ENCODE results near the gene SUSD1. TPM values are rescaled to one million over a fixed set of nuclear protein-coding genes. Genes with fewer than 3 reads are reported as not detected.

The SUSD1 gene
- total and polyA plus RNA-seq, 9 donors = 1.1 to 21.0 (median 3.4) TPM

- intact Hi-C loops (cut with DNase I) = no loop called here
- Histone ChIP-seq H3K4me1 (ENCODE audit: insufficient read depth) (peaks cover 6% of the 10 kb centered on the region), H3K27me3 (no peaks in the 10 kb centered on the region), H3K9me3 (no peaks in the 10 kb centered on the region), H3K27ac (no peak overlapping the region), H3K4me3 (no peak overlapping the region), H3K36me3 (no peaks in the 10 kb centered on the region)
- TF ChIP-seq EP300 (IDR thresholded peaks at IDR 0.05) (no peak), CTCF (IDR thresholded peaks at IDR 0.05) (no peak), POLR2A (IDR thresholded peaks at IDR 0.05) (no peak)
- DNase-seq = no peak
- WGBS, 3 donors = 74 to 77% (median 76%) methylated on average over 4 of the region's 4 CpGs
These were observed 16.3 kb downstream of the SUSD1 start for GRCh38 chr9:112158656-112159367.

- Histone ChIP-seq H3K4me1 (ENCODE audit: insufficient read depth) (peaks cover 6% of the 10 kb centered on the region), H3K36me3 (no peaks in the 10 kb centered on the region), H3K9me3 (no peaks in the 10 kb centered on the region), H3K4me3 (no peak overlapping the region), H3K27me3 (no peaks in the 10 kb centered on the region), H3K27ac (no peak overlapping the region)
- intact Hi-C loops (cut with DNase I) = no loop called here
- WGBS, 3 donors = 91 to 97% (median 96%) methylated on average over 5 of the region's 5 CpGs
- DNase-seq = no peak
- TF ChIP-seq EP300 (IDR thresholded peaks at IDR 0.05) (no peak), CTCF (IDR thresholded peaks at IDR 0.05) (no peak), POLR2A (IDR thresholded peaks at IDR 0.05) (no peak)
These were observed 17.1 kb downstream of the SUSD1 start for GRCh38 chr9:112157961-112158360.

DNA sequence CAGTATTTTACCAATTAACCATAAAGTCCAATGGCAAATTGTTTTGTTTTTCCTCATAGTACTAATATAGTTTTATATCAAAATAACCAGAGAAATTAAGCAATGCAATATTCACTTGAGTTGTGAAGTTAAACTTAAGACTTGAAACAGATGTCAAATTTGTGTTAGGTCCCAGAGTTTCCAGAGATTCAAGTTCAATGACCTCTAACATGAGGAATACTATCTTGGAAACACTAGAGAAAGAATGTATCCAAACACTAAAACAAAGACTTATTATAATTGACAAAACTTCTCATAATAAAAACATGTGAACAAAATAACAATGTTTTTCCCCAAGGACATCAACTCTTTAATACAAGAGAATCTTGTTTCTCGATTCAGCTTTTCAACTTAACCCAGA lies 18.0 kb downstream of the SUSD1 start:
- intact Hi-C loops (cut with DNase I) = no loop called here
- Histone ChIP-seq H3K27ac (no peak overlapping the region), H3K4me1 (ENCODE audit: insufficient read depth) (peaks cover 6% of the 10 kb centered on the region), H3K27me3 (no peaks in the 10 kb centered on the region), H3K36me3 (no peaks in the 10 kb centered on the region), H3K4me3 (no peak overlapping the region), H3K9me3 (no peaks in the 10 kb centered on the region)
- TF ChIP-seq POLR2A (IDR thresholded peaks at IDR 0.05) = no peak
- TF ChIP-seq EP300 (IDR thresholded peaks at IDR 0.05) = no peak
- no peak for TF ChIP-seq CTCF (IDR thresholded peaks at IDR 0.05)
- DNase-seq = no peak
- 7 to 32% (median 9%) methylated on average over 1 of the region's 1 CpG for WGBS, 3 donors

- Histone ChIP-seq H3K27ac (no peak overlapping the region), H3K4me3 (no peak overlapping the region), H3K36me3 (no peaks in the 10 kb centered on the region), H3K4me1 (ENCODE audit: insufficient read depth) (no peaks in the 10 kb centered on the region), H3K27me3 (no peaks in the 10 kb centered on the region), H3K9me3 (no peaks in the 10 kb centered on the region)
- intact Hi-C loops (cut with DNase I) = no loop called here
- DNase-seq = no peak
- no peak for TF ChIP-seq EP300 (IDR thresholded peaks at IDR 0.05)
- WGBS, 3 donors = 96 to 97% (median 97%) methylated on average over 10 of the region's 10 CpGs
These were observed 25.9 kb downstream of the SUSD1 start for GRCh38 chr9:112149211-112149610.

GRCh38 chr9:112145886-112146285 lies 29.2 kb downstream of the SUSD1 start:
- Histone ChIP-seq H3K27ac (no peak overlapping the region), H3K4me3 (no peak overlapping the region), H3K36me3 (no peaks in the 10 kb centered on the region), H3K9me3 (no peaks in the 10 kb centered on the region), H3K27me3 (no peaks in the 10 kb centered on the region), H3K4me1 (ENCODE audit: insufficient read depth) (no peaks in the 10 kb centered on the region)
- TF ChIP-seq POLR2A (IDR thresholded peaks at IDR 0.05) (no peak), EP300 (IDR thresholded peaks at IDR 0.05) (no peak), CTCF (IDR thresholded peaks at IDR 0.05) (no peak)
- no peak for DNase-seq
- intact Hi-C loops (cut with DNase I) = no loop called here
- WGBS, 3 donors = 96 to 97% (median 96%) methylated on average over 1 of the region's 1 CpG

Data from ovary (tissue), 9 donors.